HG03521 (cell line): ENCODE results near the gene BPIFB2.

Source experiments
- ATAC-seq: cut with Tn5 transposase; IDR thresholded peaks from one replicate; pipeline ENCODE4 v1.9.1; 2021; ENCODE audit warnings: mild to moderate bottlenecking, moderate library complexity; ENCODE audit not compliant: unreplicated experiment

The BPIFB2 gene

GRCh38 chr20:33020278-33021161, 13.0 kb downstream of the BPIFB2 start:
- no peak for ATAC-seq

- ATAC-seq = no peak
Observed at GRCh38 chr20:33021879-33022278, 14.4 kb downstream of the BPIFB2 start.

GRCh38 chr20:33022289-33022688, 14.8 kb downstream of the BPIFB2 start:
- no peak for ATAC-seq

- ATAC-seq = no peak
Observed at GRCh38 chr20:33022694-33023438, 15.4 kb downstream of the BPIFB2 start.

GRCh38 chr20:33023439-33024242, 16.1 kb downstream of the BPIFB2 start:
- ATAC-seq = no peak

- ATAC-seq = no peak
Observed at GRCh38 chr20:33024243-33024560, 16.7 kb downstream of the BPIFB2 start.

- no peak for ATAC-seq
Observed at GRCh38 chr20:33024609-33025317, 17.3 kb downstream of the BPIFB2 start.

- no peak for ATAC-seq
Observed at GRCh38 chr20:33025318-33025876, 17.9 kb downstream of the BPIFB2 start.

- no peak for ATAC-seq
Observed at GRCh38 chr20:33026072-33026778, 18.7 kb downstream of the BPIFB2 start.

GRCh38 chr20:33026779-33027759, 19.6 kb downstream of the BPIFB2 start:
- ATAC-seq = no peak

- ATAC-seq = no peak
Observed at GRCh38 chr20:33027769-33028751, 20.6 kb downstream of the BPIFB2 start.

- ATAC-seq = no peak
Observed at GRCh38 chr20:33028875-33029274, 21.4 kb downstream of the BPIFB2 start.

- no peak for ATAC-seq
Observed at GRCh38 chr20:33030076-33030475, 22.6 kb downstream of the BPIFB2 start.

GRCh38 chr20:33030569-33030968, 23.1 kb downstream of the BPIFB2 start:
- no peak for ATAC-seq

GRCh38 chr20:33031531-33031930, 24.0 kb downstream of the BPIFB2 start, which contains the start of gene BPIFB6:
TSS of gene BPIFB6 (plus strand) at chr20:33031648. CDS start at chr20:33031648, 0 bp downstream.
- no peak for ATAC-seq

GRCh38 chr20:33032555-33032954, 25.1 kb downstream of the BPIFB2 start:
- ATAC-seq = no peak

- ATAC-seq = no peak
Observed at GRCh38 chr20:33033381-33033780, 25.9 kb downstream of the BPIFB2 start.
